HG03457 (cell line): ENCODE measurements around the gene CPE.

Source experiments
- ATAC-seq: cut with Tn5 transposase; IDR thresholded peaks from one replicate; pipeline ENCODE4 v1.9.1; 2021; ENCODE audit warnings: moderate number of reproducible peaks; ENCODE audit not compliant: unreplicated experiment

The CPE gene

GRCh38 chr4:165505958-165506837 lies 127.4 kb downstream of the CPE start:
- no peak for ATAC-seq

GRCh38 chr4:165506849-165507248 lies 128.0 kb downstream of the CPE start:
- no peak for ATAC-seq

- ATAC-seq, result no peak
Measured at GRCh38 chr4:165507381-165507780, 128.6 kb downstream of the CPE start.

GRCh38 chr4:165508372-165509120 lies 129.7 kb downstream of the CPE start:
- ATAC-seq, result no peak

- ATAC-seq, result no peak
Measured at GRCh38 chr4:165512424-165512823, 133.6 kb downstream of the CPE start.

- ATAC-seq, result no peak
Measured at GRCh38 chr4:165514739-165515138, 135.9 kb downstream of the CPE start.

GRCh38 chr4:165515201-165515600 lies 136.4 kb downstream of the CPE start:
- ATAC-seq, result no peak

- ATAC-seq, result no peak
Measured at GRCh38 chr4:165516281-165516833, 137.5 kb downstream of the CPE start.

- no peak for ATAC-seq
Measured at GRCh38 chr4:165517216-165517615, 138.4 kb downstream of the CPE start.

GRCh38 chr4:165518024-165518616 lies 139.3 kb downstream of the CPE start:
- ATAC-seq, result no peak

GRCh38 chr4:165518686-165519085 lies 139.9 kb downstream of the CPE start:
- no peak for ATAC-seq

GRCh38 chr4:165519591-165519990 lies 140.8 kb downstream of the CPE start:
- ATAC-seq, result no peak

GRCh38 chr4:165520086-165520485 lies 141.3 kb downstream of the CPE start:
- ATAC-seq, result no peak

GRCh38 chr4:165522050-165522449 lies 143.2 kb downstream of the CPE start:
- no peak for ATAC-seq

- ATAC-seq, result no peak
Measured at GRCh38 chr4:165524532-165525190, 145.9 kb downstream of the CPE start.

- ATAC-seq, result no peak
Measured at GRCh38 chr4:165532976-165533375, 154.2 kb downstream of the CPE start.

GRCh38 chr4:165537028-165537648 lies 158.3 kb downstream of the CPE start:
- no peak for ATAC-seq

GRCh38 chr4:165539801-165540200 lies 161.0 kb downstream of the CPE start:
- no peak for ATAC-seq

GRCh38 chr4:165540206-165540830 lies 161.5 kb downstream of the CPE start:
- no peak for ATAC-seq

GRCh38 chr4:165541851-165542459 lies 163.1 kb downstream of the CPE start:
- ATAC-seq, result no peak
